ENCODE results near the gene GRAP. TPM values are rescaled to one million over a fixed set of nuclear protein-coding genes. Genes with fewer than 3 reads are reported as not detected.

The GRAP gene
- total and polyA plus RNA-seq, 2 donors, result 4.2 to 4.5 TPM

GRCh38 chr17:18985475-18985874 lies 61.3 kb downstream of the GRAP start:
- no peaks in the 10 kb centered on the region for H3K4me1 ChIP-seq (ENCODE audit: insufficient read depth)
- no peak overlapping the region for H3K27ac ChIP-seq (ENCODE audit: low read depth)
- H3K4me3 ChIP-seq (ENCODE audit: low read depth, low read length), result no peak overlapping the region
- no peak for DNase-seq (ENCODE audit: extremely low spot score)
- 94% methylated on average over 9 of the region's 9 CpGs for WGBS
- no peaks in the 10 kb centered on the region for H3K36me3 ChIP-seq (ENCODE audit: insufficient read depth)

GRCh38 chr17:18984273-18985114 lies 62.3 kb downstream of the GRAP start:
- DNase-seq (ENCODE audit: extremely low spot score), result no peak
- Histone ChIP-seq H3K27ac (ENCODE audit: low read depth) (no peak overlapping the region), H3K4me1 (ENCODE audit: insufficient read depth) (no peaks in the 10 kb centered on the region), H3K4me3 (ENCODE audit: low read depth, low read length) (no peak overlapping the region), H3K36me3 (ENCODE audit: insufficient read depth) (no peaks in the 10 kb centered on the region)
- WGBS, result 93% methylated on average over 21 of the region's 21 CpGs

- no peak overlapping the region for H3K27ac ChIP-seq (ENCODE audit: low read depth)
- no peaks in the 10 kb centered on the region for H3K36me3 ChIP-seq (ENCODE audit: insufficient read depth)
- no peak for DNase-seq (ENCODE audit: extremely low spot score)
- WGBS, result 85% methylated on average over 30 of the region's 30 CpGs
- no peaks in the 10 kb centered on the region for H3K4me1 ChIP-seq (ENCODE audit: insufficient read depth)
- H3K4me3 ChIP-seq (ENCODE audit: low read depth, low read length), result no peak overlapping the region
Measured at GRCh38 chr17:18981642-18982424, 64.9 kb downstream of the GRAP start.

- no peaks in the 10 kb centered on the region for H3K4me1 ChIP-seq (ENCODE audit: insufficient read depth)
- no peak overlapping the region for H3K4me3 ChIP-seq (ENCODE audit: low read depth, low read length)
- 96% methylated on average over 6 of the region's 6 CpGs for WGBS
- no peak overlapping the region for H3K27ac ChIP-seq (ENCODE audit: low read depth)
- H3K36me3 ChIP-seq (ENCODE audit: insufficient read depth), result no peaks in the 10 kb centered on the region
- no peak for DNase-seq (ENCODE audit: extremely low spot score)
Measured at GRCh38 chr17:18981335-18981641, 65.5 kb downstream of the GRAP start.

- DNase-seq (ENCODE audit: extremely low spot score), result no peak
- Histone ChIP-seq H3K36me3 (ENCODE audit: insufficient read depth) (no peaks in the 10 kb centered on the region), H3K4me3 (ENCODE audit: low read depth, low read length) (no peak overlapping the region), H3K4me1 (ENCODE audit: insufficient read depth) (no peaks in the 10 kb centered on the region), H3K27ac (ENCODE audit: low read depth) (no peak overlapping the region)
- WGBS, result 87% methylated on average over 13 of the region's 13 CpGs
Measured at GRCh38 chr17:18980682-18981334, 65.9 kb downstream of the GRAP start.

- DNase-seq (ENCODE audit: extremely low spot score), result no peak
- no peak overlapping the region for H3K4me3 ChIP-seq (ENCODE audit: low read depth, low read length)
- no peaks in the 10 kb centered on the region for H3K36me3 ChIP-seq (ENCODE audit: insufficient read depth)
- H3K27ac ChIP-seq (ENCODE audit: low read depth), result no peak overlapping the region
- 94% methylated on average over 17 of the region's 17 CpGs for WGBS
- no peaks in the 10 kb centered on the region for H3K4me1 ChIP-seq (ENCODE audit: insufficient read depth)
Measured at GRCh38 chr17:18978655-18979054, 68.1 kb downstream of the GRAP start.

- Histone ChIP-seq H3K36me3 (ENCODE audit: insufficient read depth) (no peaks in the 10 kb centered on the region), H3K4me1 (ENCODE audit: insufficient read depth) (no peaks in the 10 kb centered on the region), H3K4me3 (ENCODE audit: low read depth, low read length) (no peak overlapping the region), H3K27ac (ENCODE audit: low read depth) (no peak overlapping the region)
- 92% methylated on average over 13 of the region's 13 CpGs for WGBS
- no peak for DNase-seq (ENCODE audit: extremely low spot score)
Measured at GRCh38 chr17:18978050-18978449, 68.7 kb downstream of the GRAP start.

GRCh38 chr17:18977646-18978045 lies 69.1 kb downstream of the GRAP start:
- WGBS, result 92% methylated on average over 19 of the region's 19 CpGs
- Histone ChIP-seq H3K4me3 (ENCODE audit: low read depth, low read length) (no peak overlapping the region), H3K36me3 (ENCODE audit: insufficient read depth) (no peaks in the 10 kb centered on the region), H3K27ac (ENCODE audit: low read depth) (no peak overlapping the region), H3K4me1 (ENCODE audit: insufficient read depth) (no peaks in the 10 kb centered on the region)
- no peak for DNase-seq (ENCODE audit: extremely low spot score)

GRCh38 chr17:18977021-18977420 lies 69.7 kb downstream of the GRAP start:
- Histone ChIP-seq H3K4me3 (ENCODE audit: low read depth, low read length) (no peak overlapping the region), H3K36me3 (ENCODE audit: insufficient read depth) (no peaks in the 10 kb centered on the region), H3K4me1 (ENCODE audit: insufficient read depth) (no peaks in the 10 kb centered on the region), H3K27ac (ENCODE audit: low read depth) (no peak overlapping the region)
- DNase-seq (ENCODE audit: extremely low spot score), result no peak
- WGBS, result 89% methylated on average over 4 of the region's 4 CpGs

GRCh38 chr17:18976201-18976600 lies 70.6 kb downstream of the GRAP start:
- Histone ChIP-seq H3K36me3 (ENCODE audit: insufficient read depth) (no peaks in the 10 kb centered on the region), H3K27ac (ENCODE audit: low read depth) (no peak overlapping the region), H3K4me1 (ENCODE audit: insufficient read depth) (no peaks in the 10 kb centered on the region), H3K4me3 (ENCODE audit: low read depth, low read length) (no peak overlapping the region)
- no peak for DNase-seq (ENCODE audit: extremely low spot score)
- 79% methylated on average over 4 of the region's 4 CpGs for WGBS

GRCh38 chr17:18975597-18975996 lies 71.2 kb downstream of the GRAP start:
- no peak overlapping the region for H3K27ac ChIP-seq (ENCODE audit: low read depth)
- H3K4me1 ChIP-seq (ENCODE audit: insufficient read depth), result no peaks in the 10 kb centered on the region
- no peak overlapping the region for H3K4me3 ChIP-seq (ENCODE audit: low read depth, low read length)
- no peak for DNase-seq (ENCODE audit: extremely low spot score)
- H3K36me3 ChIP-seq (ENCODE audit: insufficient read depth), result no peaks in the 10 kb centered on the region
- WGBS, result 94% methylated on average over 13 of the region's 13 CpGs

- no peak for DNase-seq (ENCODE audit: extremely low spot score)
- no peak overlapping the region for H3K4me3 ChIP-seq (ENCODE audit: low read depth, low read length)
- no peaks in the 10 kb centered on the region for H3K36me3 ChIP-seq (ENCODE audit: insufficient read depth)
- H3K27ac ChIP-seq (ENCODE audit: low read depth), result no peak overlapping the region
- 89% methylated on average over 10 of the region's 10 CpGs for WGBS
- no peaks in the 10 kb centered on the region for H3K4me1 ChIP-seq (ENCODE audit: insufficient read depth)
Measured at GRCh38 chr17:18974407-18975149, 72.2 kb downstream of the GRAP start.

- no peak for DNase-seq (ENCODE audit: extremely low spot score)
- Histone ChIP-seq H3K4me3 (ENCODE audit: low read depth, low read length) (no peak overlapping the region), H3K27ac (ENCODE audit: low read depth) (no peak overlapping the region), H3K4me1 (ENCODE audit: insufficient read depth) (no peaks in the 10 kb centered on the region), H3K36me3 (ENCODE audit: insufficient read depth) (no peaks in the 10 kb centered on the region)
- over 99% methylated on average over 7 of the region's 7 CpGs for WGBS
Measured at GRCh38 chr17:18971801-18972200, 75.0 kb downstream of the GRAP start.

All from urinary bladder (tissue), 4 donors.